HG03025 (cell line): ENCODE measurements around the gene FMOD.
"Not testable (repeated sequence)": the region's sequence is repeated elsewhere in the genome, so short reads cannot be mapped to it uniquely, and the experiment has no call there.

Experiments used
- ATAC-seq: cut with Tn5 transposase; IDR thresholded peaks from one replicate; pipeline ENCODE4 v1.9.1; 2021; ENCODE audit warnings: mild to moderate bottlenecking, moderate library complexity; ENCODE audit not compliant: unreplicated experiment, low FRiP score

FMOD gene

DNA sequence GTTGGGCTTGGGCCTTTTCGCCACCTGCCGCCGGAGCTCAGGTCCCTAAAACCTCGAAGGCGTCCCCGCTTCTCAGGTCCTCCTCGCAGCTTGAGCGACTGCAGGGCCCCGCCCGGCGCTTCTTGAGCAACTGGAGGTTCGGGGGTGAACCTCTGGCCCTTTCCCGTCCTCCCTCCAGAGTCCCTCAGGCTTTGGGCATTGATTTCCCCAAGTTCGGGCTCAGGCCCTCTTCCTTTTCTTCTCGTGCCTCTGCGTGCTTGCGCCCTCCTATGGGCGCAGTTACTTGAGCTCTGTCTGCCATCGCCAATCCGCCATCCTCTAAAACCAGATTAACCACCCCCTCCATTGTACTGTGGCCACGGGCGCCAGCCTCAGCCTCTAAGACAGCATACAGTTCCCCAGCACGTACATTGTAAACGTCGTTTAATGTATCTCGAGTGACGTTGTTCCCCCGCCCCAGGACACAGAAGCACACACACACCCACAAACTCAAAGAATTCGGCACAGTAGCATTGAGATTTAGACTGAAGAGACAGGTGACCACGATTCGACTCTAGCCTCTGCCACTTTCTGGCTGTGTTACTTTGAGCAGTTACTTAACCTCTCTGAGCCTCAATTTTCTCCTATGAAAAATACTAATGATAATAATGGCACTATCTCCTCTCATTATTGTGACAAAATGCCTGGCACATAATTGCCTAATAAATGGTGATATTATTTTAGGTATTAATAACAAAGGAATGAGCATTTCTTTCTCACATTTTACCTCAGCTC is 23.1 kb downstream of the FMOD start:
- ATAC-seq, result peak; percentile 10

DNA sequence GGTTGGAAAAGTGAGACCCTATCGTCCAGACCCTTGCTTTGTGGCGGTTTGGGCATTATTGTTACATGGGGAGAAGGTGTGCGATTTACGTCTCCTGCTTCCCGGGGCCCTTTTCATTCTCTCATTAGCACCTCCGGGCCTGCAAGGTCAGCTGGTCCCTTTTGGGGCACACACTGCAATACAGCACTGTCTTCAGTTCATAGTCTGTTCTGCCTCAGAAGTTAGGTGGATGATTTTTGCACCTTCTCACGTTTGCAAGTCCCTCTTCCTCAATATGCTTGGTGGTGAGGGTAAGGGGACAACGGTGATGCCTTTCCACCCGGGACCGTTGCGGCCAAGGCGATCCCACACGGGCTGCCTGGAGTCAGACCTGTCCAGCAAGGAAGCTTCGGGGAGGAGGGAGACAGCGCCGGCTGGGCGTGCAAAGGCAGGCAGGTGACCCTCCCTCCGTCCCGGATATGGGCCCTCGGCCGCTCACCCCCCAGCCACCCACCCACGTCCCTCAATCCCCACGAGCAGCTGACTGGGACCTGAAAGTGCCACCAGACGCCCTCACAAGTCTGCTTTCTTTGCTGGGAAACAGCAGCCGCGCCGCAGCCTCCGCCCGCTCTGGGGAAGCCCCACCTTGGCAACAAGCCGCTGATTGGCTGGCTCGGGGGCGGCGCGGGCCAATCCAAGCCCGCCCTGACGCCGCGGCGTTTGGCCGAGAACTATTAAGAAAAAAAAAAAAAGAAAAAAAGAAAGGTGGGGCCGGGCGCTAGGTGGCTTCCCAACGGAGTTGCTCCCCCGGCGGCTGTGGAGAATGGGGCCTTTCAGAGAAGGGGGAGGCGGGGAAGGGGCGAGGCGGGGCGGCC is 23.9 kb downstream of the FMOD start:
- ATAC-seq, result peak; percentile 56

DNA sequence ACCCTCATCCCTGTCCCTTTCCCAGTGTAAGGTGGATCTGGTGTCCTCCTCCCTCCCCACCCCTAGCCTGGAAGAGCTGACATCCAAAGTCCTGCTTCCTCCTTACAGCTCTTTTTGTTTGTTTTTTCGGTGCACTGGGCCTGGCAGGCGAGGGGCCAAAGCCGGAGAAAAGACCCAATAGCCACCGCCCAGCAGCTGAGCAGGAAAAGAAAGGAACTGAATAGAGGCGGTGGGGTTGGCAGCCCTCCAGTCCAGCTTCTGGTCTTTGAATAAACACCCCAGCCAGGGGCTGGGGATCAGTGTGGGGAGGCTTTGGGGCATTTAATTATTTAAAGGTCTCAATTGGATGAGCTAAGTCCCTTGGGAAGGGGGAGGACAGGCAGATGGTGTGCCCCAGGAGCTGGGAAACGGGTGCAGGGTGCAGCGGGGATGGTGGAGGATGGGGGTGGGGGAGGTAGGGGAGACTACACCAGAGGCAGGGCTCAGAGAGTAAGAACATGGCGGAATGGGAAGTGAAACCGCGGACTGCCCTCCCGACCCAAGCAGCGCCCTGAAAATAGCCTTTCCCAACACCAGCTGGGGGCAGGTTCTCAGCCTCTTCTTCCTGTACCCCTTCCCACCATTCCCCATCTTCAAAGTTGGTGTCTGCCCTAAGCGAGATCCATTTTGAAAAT is 25.4 kb downstream of the FMOD start:
- no peak for ATAC-seq

DNA sequence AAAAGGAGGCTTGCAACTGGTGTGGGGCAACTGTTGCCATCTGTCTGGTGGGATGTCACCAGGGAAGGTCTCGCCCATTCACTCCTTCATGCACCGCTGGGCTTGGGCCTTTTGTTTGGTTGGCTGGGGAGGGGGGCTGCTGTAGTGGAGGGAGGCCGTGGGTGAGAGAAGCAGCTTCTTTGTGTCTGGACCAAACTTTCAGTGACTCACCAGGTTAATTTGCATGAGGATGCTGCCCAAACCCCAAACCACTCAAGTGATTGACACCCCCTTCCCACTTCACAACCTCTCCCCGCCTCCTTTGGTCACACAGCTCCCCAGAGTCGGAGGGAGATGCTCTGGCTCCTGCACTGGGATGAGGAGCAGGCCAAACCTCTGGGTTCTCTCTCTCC is 25.9 kb downstream of the FMOD start:
- ATAC-seq, result no peak

DNA sequence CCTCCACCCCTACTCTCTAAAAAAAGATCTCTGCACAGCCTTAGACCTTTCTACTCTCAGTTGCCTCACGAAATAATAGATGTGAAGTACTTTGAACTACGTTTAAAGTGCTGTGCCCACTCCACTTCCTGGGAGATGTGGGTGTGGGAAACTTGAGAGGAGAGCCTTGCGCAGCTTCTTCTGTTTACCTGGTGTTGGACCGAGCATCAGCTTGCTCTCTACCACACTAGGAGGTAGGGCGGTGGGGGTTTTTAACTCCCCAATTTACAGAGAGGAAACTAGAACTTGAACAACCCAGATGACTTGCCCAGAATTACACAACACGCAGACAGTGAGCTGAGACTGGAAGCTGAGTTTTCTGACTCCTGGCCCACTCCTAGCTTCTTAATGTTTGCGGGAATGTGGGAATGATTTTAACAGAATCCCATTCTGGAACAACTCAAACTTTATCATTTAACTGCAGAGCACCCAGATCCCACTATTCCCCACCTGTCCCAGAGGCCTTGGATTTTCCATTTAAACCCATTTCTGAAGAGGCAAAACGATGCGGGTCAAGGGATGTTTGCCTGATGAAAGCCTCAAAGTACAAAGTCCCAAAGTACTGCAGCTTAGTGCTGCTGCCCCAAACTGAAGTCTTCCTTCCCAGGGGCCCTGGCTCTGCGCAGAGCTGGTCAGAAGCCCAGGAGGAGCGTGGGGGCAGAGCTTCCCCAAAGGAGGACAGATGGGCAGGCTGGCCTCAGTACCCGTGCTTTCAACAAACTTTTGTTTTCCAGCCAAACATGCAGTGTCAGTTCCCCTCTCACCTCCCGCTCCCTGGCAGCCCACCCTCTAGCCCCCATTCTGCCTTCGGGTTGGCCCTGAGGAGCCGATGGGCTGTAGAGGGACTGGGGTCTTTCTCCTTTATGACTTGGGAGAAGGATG is 26.6 kb downstream of the FMOD start:
- no peak for ATAC-seq

DNA sequence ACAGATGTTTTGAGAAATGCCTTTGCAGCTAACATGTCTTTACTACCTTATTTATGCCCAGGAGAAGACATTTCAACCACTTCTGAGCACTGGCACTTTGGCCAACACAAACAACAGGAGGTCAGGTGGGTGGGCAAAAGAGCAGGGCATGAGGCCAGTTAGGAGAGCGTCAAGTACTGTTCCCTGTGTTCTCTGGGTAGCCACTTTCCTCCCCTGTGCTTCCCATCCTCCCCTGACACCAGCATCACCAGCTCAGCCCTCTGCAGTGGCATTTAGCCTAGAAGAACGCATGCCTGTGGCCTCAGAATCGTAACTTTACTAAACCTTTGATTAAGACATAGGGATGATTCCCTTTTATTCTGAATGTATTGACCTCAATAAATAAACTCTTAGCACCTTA is 27.3 kb downstream of the FMOD start:
- ATAC-seq, result no peak

DNA sequence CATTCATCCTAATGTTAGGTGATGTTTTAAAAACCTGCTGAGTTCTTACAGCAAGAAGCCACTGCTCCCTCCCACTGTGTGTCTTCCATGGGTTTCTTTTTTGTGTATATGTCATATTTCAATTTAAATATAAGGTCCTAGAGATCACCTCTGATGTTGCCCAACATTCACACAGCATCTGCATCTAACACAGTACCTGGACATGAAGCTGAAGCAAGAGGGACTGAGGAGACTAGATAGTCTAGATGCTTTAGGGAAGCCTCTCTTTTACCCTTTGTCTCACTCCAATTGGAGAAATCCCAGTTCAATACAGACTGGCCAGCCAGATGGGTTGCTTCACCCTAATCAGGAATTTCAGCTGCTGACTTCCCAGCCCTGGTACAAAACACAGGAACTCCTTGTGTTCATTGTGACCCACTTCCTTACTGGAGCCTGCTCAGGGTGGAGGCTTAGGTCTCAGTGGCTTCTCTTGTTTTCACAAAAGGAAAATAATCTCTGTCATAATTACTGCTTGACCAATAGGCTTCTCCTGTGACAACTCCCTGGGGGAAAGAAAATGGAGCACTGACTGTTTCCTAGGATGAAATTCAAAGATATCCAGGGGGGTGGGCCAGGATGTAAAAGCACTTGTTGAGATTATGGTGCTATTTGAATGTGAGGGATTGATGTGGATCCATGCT is 28.3 kb downstream of the FMOD start:
- no peak for ATAC-seq

DNA sequence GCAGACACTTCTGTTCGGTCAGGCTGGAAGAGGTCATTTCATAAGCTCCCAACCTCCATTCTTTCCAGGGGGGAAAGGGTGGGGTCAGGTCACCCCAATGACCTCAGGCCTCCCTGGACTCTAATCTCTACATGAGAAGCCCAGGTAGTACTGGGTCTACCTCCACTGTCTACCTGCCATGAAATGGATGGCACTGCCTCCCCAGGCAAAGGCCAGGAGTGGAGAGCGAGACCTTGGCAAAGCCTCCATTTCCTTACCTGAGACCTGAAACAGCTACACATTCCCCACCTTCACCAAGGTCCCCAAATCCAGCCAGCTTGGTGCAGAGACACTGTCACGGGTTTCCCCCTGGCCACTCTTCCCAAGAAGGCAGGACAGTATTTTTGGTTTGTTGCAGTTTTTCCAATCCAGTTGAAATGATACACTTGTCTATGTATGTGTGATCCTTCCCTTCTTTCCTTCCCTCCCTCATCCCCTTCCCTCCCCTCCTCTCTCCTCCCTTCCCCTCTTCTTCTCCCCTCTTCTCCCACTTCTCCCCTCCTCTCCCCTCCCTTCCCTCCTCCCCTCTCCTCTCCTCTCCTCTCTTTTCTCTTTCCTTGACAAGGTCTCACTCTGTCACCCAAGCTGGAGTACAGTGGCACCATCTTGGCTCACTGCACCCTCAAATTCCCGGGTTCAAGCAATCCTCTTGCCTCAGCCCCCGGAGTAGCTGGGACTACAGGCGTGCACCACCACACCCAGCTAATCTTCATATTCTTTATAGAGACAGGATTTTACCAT is 29.5 kb downstream of the FMOD start:
- ATAC-seq, result no peak

DNA sequence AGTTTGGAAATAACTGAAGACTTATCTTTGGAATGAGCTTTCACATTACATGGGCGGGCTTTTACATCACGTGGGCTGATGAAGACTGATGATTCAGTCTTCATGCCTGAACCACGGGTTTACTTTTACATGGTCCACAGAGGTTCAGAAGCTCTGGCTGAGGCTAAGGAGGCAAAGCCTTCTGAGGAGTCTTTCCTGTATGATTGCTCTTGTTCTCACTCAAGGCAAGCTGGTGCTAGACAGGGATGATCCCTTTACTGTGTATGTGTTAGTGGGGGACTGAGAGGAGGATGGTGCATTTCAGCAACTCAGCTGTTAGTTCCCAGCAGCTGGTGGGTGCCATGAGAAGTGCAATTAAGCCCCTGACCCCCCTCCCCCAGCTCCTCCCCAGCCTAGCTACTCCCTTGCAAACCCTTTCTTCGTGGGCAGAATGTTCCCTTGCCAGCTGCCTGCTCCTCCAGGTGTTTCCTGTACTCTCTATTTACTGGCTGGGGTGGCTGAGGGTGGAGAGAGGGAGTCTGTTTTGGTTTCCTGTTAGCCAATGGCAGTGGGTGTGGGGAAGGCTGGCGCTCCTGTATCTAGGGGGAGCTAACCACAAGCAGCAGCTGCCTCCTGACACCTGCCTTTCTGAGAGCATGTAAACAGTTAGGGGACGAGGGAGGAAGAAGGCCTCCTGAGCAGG is 30.2 kb downstream of the FMOD start:
- peak; percentile 60 for ATAC-seq

DNA sequence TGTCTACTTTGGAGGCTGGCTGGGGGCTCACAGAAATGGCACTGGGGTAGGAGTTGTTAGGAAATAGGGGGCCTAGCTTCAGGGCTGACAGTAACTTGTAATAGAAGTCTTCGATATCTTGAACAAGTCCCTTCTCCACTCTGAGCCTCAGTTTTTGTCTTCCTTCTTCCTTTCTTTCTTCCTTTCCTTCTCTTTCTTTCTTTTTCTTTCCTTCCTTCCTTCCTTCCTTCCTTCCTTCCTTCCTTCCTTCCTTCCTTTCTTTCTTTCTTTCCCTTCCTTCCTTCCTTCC is 32.7 kb downstream of the FMOD start:
- no peak for ATAC-seq

DNA sequence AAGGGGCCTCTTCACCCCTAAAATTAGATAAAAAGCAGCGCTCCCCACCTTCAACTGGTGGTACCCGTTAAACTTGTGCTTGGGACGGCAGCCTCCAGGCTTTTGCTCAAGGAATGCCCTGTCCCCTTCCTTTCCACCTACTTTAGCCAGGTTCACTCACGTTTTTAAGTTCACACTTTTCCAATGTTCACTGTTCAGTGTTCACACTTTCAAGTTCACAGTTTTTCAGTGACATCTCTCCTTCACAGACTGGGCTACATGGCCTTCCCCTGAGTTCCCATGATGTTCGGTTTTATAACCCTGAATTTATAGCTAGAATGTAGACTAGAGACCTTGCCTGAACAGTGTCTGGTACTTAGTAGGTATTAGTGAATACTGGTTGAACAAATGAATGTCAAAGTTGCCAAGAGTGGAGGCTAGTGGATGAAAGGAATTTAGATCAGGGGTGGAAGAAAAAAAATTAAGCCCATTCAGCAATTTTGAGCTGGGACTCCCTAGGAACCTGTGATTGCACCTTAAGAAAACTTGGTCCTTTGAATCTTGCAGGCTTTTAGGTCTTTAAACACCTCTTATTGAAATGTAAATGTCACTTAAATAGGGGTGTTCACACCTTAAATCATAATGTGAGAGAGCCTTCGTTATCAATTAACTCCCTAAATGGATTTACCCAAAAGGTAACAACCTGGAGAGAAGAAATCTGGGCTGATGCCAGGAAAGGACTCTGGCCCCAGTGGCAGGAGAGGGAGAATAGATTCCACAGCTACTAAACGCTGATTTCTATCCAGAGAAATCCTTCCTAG is 33.3 kb downstream of the FMOD start:
- ATAC-seq, result no peak

DNA sequence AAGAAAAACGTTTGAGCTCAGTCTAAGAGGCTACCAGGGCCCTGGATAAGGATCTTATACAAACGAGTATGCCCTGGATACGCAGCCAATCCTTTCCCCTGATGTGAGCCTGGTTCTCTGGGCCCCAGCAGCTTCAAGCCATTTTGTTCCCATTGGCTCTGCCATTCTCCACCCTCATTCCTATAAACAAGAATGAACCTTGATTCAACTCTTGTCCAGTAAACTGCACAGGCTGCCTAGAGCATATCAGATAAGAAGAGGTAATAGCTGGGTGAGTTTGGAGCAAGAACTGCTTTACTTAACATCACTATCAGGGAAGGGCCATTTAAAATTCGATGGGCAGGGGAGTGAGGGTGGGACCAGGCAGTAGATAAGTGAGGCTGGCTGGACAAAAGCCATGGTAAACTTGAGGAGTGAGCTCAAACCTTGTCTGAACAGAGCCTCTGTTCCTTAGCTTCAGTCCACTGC is 34.3 kb downstream of the FMOD start:
- no peak for ATAC-seq

DNA sequence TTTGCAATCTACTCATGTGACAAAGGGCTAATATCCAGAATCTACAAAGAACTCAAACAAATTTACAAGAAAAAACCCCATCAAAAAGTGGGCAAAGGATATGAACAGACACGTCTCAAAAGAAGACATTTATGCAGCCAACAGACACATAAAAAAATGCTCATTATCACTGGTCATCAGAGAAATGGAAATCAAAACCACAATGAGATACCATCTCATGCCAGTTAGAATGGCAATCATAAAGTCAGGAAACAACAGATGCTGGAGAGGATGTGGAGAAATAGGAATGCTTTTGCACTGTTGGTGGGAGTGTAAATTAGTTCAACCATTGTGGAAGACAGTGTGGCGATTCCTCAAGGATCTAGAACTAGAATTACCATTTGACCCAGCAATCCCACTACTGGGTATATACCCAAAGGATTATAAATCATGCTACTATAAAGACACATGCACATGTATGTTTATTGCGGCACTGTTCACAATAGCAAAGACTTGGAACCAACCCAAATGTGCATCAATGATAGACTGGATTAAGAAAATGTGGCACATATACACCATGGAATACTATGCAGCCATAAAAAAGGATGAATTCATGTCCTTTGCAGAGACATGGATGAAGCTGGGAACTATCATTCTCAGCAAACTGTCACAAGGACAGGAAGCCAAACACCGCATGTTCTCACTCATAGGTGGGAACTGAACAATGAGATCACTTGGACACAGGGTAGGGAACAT is 36.7 kb downstream of the FMOD start:
- not testable (repeated sequence) for ATAC-seq

DNA sequence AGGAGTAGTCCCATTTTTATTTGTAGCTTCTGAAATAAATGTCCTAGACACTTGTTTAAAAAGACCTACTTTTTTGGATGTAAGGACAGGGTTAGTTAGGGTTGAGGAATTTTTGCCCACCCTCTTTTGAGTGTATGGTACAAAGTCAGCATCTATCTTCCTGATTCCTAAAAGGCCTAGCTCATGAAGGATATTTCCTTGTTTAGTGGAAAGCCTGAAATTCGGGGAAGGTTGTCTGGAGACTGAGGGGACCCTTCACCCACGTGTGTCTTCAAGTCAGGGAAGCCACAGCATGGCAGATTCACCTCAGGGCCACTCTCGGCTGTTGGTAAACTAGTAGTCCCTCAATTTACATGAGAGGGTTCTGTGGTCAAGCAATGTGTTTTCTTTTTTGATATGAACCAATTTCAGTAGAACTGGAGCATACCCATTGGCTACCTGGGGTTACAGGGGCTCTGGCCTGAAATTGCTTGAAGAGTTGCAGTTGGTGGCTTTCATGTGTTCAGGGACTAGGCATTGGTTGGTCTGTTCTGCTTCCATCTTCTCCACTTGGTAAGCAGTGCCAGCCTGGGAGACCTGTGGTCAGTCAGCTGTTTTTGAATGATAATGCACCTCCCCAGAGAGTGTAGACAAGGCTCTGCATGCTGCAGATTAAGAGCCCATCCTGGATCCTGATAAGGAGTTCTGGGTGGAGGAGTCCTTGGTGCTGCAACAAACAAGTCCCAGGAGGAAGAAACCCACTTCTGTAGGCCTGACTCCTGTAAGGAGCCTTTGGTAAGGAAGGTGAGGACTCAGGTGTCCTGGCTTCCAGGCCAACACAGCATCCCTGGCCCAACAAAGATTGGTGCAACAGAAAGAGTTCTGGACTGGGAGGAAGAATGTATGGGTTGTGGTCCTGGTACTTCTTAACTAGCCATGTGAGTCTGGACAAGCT is 39.3 kb downstream of the FMOD start:
- ATAC-seq, result no peak

DNA sequence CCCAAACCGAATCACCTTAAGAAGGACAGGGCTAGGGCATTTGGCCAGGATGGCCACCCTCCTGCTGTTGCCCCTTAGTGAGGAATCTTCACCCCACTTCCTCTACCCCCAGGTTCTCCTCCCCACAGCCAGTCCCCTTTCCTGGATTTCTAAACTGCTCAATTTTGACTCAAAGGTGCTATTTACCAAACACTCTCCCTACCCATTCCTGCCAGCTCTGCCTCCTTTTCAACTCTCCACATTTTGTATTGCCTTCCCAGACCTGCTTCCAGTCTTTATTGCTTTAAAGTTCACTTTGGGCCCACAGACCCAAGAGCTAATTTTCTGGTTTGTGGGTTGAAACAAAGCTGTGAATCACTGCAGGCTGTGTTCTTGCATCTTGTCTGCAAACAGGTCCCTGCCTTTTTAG is 42.0 kb downstream of the FMOD start:
- no peak for ATAC-seq

DNA sequence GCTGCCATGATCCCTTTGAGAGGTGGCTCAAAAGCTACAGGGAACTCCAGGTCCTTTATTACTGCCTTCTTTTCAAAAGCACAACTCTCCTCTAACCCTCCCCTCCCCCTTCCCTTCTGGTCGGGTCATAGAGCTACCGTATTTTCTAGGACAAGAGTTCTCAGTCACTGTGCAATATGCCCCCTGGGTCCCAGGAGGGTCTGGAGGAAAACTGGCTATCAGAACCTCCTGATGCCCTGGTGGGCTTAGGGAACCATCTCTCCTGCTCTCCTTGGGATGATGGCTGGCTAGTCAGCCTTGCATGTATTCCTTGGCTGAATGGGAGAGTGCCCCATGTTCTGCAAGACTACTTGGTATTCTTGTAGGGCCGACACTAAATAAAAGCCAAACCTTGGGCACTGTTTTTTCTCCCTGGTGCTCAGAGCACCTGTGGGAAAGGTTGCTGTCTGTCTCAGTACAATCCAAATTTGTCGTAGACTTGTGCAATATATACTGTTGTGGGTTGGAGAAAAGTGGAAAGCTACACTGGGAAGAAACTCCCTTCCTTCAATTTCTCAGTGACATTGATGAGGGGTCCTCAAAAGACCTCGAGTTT is 42.5 kb downstream of the FMOD start:
- ATAC-seq, result no peak
